Karpas-422 (cell line): Measurements from ENCODE around the gene PLEKHG4B. TPM values are rescaled to one million over a fixed set of nuclear protein-coding genes. Genes with fewer than 3 reads are reported as not detected.
A peak's percentile ranks its signal among the peaks of the same experiment; 100 is the strongest.
"Not testable (repeated sequence)": the region's sequence is repeated elsewhere in the genome, so short reads cannot be mapped to it uniquely, and the experiment has no call there.

Experiments
- DNase-seq: peaks from one replicate; pipeline ENCODE4 v3.0.0-alpha.2; 2015
- H2AFZ ChIP-seq: fragments of 200-600 bp; sonication (generic); 2 replicates; pipeline ENCODE4 v1.6.1; 2014; ENCODE audit warnings: antibody characterized with exemption, low read length, mixed read lengths
- H3K27ac ChIP-seq: fragments of 200-600 bp; sonication (generic); 2 replicates; pipeline ENCODE4 v1.5.1; 2014; ENCODE audit warnings: mild to moderate bottlenecking, low read length, moderate library complexity
- H3K27me3 ChIP-seq: fragments of 200-600 bp; sonication (generic); 2 replicates; pipeline ENCODE4 v1.6.1; 2014; ENCODE audit warnings: low read length, mixed read lengths
- H3K36me3 ChIP-seq: fragments of 200-600 bp; sonication (generic); 2 replicates; pipeline ENCODE4 v1.6.1; 2014; ENCODE audit warnings: low read length, mixed read lengths; ENCODE audit not compliant: insufficient read depth
- H3K4me1 ChIP-seq: fragments of 200-600 bp; sonication (generic); 2 replicates; pipeline ENCODE4 v1.6.1; 2014; ENCODE audit warnings: mild to moderate bottlenecking, low read length, mixed read lengths
- H3K4me2 ChIP-seq: fragments of 200-600 bp; sonication (generic); 2 replicates; pipeline ENCODE4 v1.6.1; 2014; ENCODE audit warnings: low read length, low read depth, mild to moderate bottlenecking; ENCODE audit not compliant: poor library complexity, severe bottlenecking
- H3K4me3 ChIP-seq: fragments of 200-600 bp; sonication (generic); 2 replicates; pipeline ENCODE4 v1.5.1; 2014; ENCODE audit warnings: mild to moderate bottlenecking, antibody characterized with exemption, low read length, mixed read lengths
- H3K79me2 ChIP-seq: fragments of 200-600 bp; sonication (generic); 2 replicates; pipeline ENCODE4 v1.6.1; 2014; ENCODE audit warnings: mild to moderate bottlenecking, low read length, mixed read lengths
- H3K9ac ChIP-seq: fragments of 200-600 bp; sonication (generic); 2 replicates; pipeline ENCODE4 v1.6.0; 2014; ENCODE audit warnings: low read length
- H3K9me2 ChIP-seq: fragments of 200-600 bp; sonication (generic), shearing (Covaris generic); replicated peaks from 2 replicates; pipeline ENCODE4 v1.6.0; 2014; ENCODE audit warnings: mild to moderate bottlenecking, low read length, moderate library complexity; ENCODE audit not compliant: insufficient read depth
- H3K9me3 ChIP-seq: fragments of 300-700, 200-600 bp; sonication (generic); 2 replicates; pipeline ENCODE4 v1.6.1; 2014; ENCODE audit warnings: low read length, mixed read lengths
- H4K20me1 ChIP-seq: fragments of 200-600 bp; sonication (generic); 2 replicates; pipeline ENCODE4 v1.6.1; 2014; ENCODE audit warnings: mild to moderate bottlenecking, antibody characterized with exemption, low read length, low read depth; ENCODE audit not compliant: insufficient read depth
- total RNA-seq: library from RNA; depleted of rRNA; stranded (reverse); fragments of >200 nt; shearing (Covaris generic); gene quantifications from 2 replicates; pipeline ENCODE4 v1.2.3, GENCODE V29; 2014; ENCODE audit warnings: low replicate concordance

Gene PLEKHG4B
- total RNA-seq, 1 experiment from 2014 or later: not detected

DNA sequence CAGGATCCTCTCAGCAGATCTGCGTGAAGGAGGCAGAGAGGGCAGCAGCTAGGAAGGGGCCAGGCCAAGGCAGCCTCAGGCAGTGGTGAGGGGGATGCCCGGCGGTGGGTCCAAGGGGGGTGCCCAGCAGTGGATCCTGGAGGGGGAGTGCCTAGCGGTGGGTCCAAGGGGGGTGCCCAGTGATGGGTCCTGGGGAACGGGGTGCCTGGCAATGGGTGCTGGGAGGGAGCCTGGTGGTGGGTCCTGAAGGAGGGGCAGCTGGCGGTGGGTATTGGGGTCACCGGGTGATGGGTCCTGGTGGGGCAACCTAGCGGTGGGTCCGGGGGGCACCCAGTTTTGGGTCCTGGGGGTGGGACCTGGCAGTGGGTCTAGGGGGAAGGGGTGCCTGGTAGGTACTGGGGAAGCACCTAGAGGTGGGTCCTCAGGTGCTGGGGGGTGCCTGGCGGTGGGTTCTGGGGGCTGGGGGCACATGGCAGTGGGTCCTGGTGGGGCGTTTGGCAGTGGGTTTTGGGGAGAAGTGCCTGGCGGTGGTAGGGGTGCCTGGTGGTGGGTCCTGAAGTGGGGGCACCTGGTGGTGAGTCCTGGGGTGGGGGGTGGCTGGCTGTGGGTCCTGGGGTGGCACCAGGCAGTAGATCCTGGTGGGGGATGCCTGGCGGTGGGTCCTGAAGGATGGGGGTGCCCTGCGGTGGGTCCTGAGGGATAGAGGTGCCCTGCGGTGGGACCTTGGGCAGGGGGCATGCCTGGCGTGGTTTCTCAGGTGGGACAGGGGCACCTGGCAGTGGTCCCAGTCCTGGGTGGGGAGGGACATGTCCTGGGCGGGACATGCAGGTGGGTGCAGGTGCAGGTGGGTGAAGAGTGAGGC, 101.2 kb downstream of the PLEKHG4B start:
- Histone ChIP-seq H2AFZ (no peak overlapping the region), H3K9me2 (no peaks in the 10 kb centered on the region), H3K9ac (no peak overlapping the region), H3K4me2 (no peak overlapping the region), H3K36me3 (no peaks in the 10 kb centered on the region), H3K9me3 (no peaks in the 10 kb centered on the region), H3K27me3 (no peaks in the 10 kb centered on the region), H3K27ac (no peak overlapping the region), H3K4me3 (no peak overlapping the region), H3K79me2 (no peaks in the 10 kb centered on the region), H4K20me1 (peaks cover 2% of the 10 kb centered on the region; the same call in 1 of the 2 replicates), H3K4me1 (peaks cover 23% of the 10 kb centered on the region)
- DNase-seq: no peak

DNA sequence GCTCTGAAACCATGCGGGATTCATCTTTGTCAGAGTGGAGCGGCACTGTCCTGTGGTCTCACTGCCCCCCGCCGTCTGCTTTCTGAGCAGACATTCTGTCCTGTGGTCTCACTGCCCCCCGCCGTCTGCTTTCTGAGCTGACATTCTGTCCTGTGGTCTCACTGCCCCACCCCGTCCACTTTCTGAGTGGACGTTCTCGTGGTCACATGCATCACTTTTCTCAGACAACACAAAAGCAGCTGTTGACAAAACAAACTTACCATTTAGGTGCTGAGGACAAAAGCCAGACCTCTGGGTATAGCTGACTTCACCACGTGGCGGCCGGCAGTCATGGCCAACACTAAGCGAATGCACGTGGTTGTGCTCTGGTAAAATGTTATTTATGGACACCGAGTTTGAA, 102.1 kb downstream of the PLEKHG4B start:
- H3K4me3 ChIP-seq: no peak overlapping the region

DNA sequence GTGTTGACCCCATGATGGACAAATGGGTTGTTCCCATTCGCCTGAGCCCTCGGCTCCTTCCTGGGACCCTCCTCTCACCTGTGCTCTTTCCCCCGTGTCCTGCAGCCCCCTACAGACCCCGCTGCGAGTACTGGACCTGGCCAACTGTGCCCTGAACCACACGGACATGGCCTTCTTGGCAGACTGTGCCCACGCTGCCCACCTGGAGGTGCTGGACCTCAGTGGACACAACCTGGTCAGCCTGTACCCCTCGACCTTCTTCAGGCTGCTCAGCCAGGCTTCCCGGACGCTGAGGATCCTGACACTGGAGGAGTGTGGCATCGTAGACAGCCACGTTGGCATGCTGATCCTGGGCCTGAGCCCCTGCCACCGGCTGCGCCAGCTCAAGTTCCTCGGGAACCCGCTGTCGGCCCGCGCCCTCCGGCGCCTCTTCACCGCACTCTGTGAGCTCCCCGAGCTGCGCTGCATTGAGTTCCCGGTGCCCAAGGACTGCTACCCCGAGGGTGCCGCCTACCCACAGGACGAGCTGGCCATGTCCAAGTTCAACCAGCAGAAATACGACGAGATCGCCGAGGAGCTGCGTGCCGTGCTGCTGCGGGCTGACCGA, 102.7 kb downstream of the PLEKHG4B start:
- no peaks in the 10 kb centered on the region for H3K36me3 ChIP-seq
- no peaks in the 10 kb centered on the region for H3K79me2 ChIP-seq
- no peak overlapping the region for H3K9ac ChIP-seq
- H4K20me1 ChIP-seq: 0 out of 2 replicates have a peak, but pooled peaks cover 6% of the 10 kb centered on the region
- no peak overlapping the region for H2AFZ ChIP-seq
- H3K9me3 ChIP-seq: no peaks in the 10 kb centered on the region
- DNase-seq: no peak
- no peaks in the 10 kb centered on the region for H3K27me3 ChIP-seq
- no peak overlapping the region for H3K4me3 ChIP-seq
- H3K9me2 ChIP-seq: no peaks in the 10 kb centered on the region
- H3K4me2 ChIP-seq: no peak overlapping the region
- no peak overlapping the region for H3K27ac ChIP-seq
- peaks cover 16% of the 10 kb centered on the region for H3K4me1 ChIP-seq

More for the DNA sequence above, 102.1 kb downstream of the PLEKHG4B start:
- DNase-seq: no peak
- Histone ChIP-seq H3K36me3 (no peaks in the 10 kb centered on the region), H3K79me2 (no peaks in the 10 kb centered on the region), H3K4me1 (peaks cover 16% of the 10 kb centered on the region), H3K9me3 (no peaks in the 10 kb centered on the region), H2AFZ (no peak overlapping the region), H4K20me1 (0 out of 2 replicates have a peak, but pooled peaks cover 6% of the 10 kb centered on the region), H3K27me3 (no peaks in the 10 kb centered on the region), H3K27ac (no peak overlapping the region), H3K4me2 (no peak overlapping the region), H3K9me2 (no peaks in the 10 kb centered on the region), H3K9ac (no peak overlapping the region)

DNA sequence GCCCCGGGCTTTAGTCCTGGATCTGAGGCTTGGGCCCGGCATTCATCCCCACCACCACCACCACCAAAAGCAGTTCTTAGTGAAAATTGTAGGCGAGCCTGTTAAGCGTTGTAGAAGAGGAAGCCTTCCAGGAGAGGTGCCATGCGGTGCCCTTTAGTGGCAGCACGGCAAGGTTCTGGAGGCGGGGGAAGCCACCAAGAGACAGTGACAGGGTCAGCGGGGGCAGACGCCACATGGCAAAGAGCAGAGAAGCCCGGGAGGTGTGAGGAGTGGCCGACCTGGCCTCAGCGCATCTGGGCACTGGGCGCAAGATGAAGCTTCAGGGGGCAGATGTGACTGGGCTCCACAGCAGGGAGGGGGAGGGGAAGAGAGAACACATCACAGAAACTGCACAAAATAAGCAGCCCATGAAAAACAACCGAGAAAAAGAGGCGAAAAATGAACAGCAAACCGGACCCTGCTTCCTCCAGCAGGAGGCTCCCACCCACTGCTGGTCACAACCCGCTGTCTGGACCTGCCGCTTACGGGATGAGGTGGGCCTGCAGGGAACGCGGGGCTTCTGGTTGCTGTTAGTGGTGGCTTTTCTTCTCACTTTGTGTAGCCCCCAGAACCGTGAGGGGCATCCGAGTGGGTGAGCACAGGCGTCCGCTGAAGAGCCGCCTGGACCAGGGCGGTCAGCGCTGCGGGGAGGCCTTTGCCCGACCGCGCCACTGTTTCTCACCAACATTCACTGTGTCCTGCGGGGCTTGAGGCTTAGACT, 103.6 kb downstream of the PLEKHG4B start:
- no peak overlapping the region for H2AFZ ChIP-seq
- no peaks in the 10 kb centered on the region for H3K9me2 ChIP-seq
- no peaks in the 10 kb centered on the region for H3K27me3 ChIP-seq
- H3K79me2 ChIP-seq: no peaks in the 10 kb centered on the region; the same call in 1 of the 2 replicates
- no peak overlapping the region for H3K9ac ChIP-seq
- no peaks in the 10 kb centered on the region for H3K36me3 ChIP-seq
- H4K20me1 ChIP-seq: 0 out of 2 replicates have a peak, but pooled peaks cover 10% of the 10 kb centered on the region
- no peak overlapping the region for H3K4me2 ChIP-seq
- peak; percentile 43 for DNase-seq
- no peak overlapping the region for H3K27ac ChIP-seq
- H3K4me1 ChIP-seq: peaks cover 12% of the 10 kb centered on the region
- H3K9me3 ChIP-seq: no peaks in the 10 kb centered on the region
- no peak overlapping the region for H3K4me3 ChIP-seq

DNA sequence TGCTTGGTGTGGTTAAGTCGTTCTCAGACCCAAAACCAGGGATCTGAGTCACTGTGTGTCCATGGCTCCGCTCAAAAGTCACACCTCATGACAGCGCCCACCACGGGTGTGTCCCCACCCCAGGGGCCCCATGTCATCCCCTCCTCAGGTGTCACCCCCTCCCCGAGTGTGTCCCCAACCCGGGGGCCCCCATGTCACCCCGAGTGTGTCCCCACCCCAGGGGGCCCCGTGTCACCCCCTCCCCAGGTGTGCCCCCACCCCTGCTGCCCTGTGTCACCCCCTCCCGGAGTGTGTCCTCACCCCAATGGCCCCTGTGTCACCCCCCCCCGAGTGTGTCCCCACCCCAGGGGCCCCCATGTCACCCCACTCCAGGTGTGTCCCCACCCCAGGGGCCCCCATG, 104.4 kb downstream of the PLEKHG4B start:
- no peaks in the 10 kb centered on the region for H3K27me3 ChIP-seq
- no peak overlapping the region for H3K27ac ChIP-seq
- no peak overlapping the region for H3K4me2 ChIP-seq
- no peak for DNase-seq
- no peaks in the 10 kb centered on the region for H3K36me3 ChIP-seq
- H2AFZ ChIP-seq: no peak overlapping the region
- no peak overlapping the region for H3K9ac ChIP-seq
- no peaks in the 10 kb centered on the region for H3K9me3 ChIP-seq
- H3K79me2 ChIP-seq: no peaks in the 10 kb centered on the region; the same call in 1 of the 2 replicates
- no peaks in the 10 kb centered on the region for H3K9me2 ChIP-seq
- H3K4me3 ChIP-seq: no peak overlapping the region
- H3K4me1 ChIP-seq: peaks cover 12% of the 10 kb centered on the region
- H4K20me1 ChIP-seq: 0 out of 2 replicates have a peak, but pooled peaks cover 11% of the 10 kb centered on the region

DNA sequence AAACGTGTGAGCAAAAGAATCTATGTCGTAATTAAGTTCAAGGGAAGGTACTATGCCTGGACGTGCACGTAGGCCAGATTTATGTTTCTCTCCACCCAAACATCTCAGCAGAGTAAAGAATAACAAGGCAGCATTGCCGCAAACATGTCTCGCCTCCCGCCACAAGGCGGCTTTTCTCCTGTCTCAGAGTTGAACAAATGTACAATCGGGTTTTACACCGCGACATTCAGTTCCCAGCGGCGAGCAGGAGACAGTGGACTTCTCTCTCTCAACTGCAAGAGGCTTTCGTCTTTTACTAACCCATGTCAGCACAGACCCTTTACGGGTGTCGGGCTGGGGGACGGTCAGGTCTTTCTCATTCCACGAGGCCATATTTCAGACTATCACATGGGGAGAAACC, 105.1 kb downstream of the PLEKHG4B start:
- H3K4me3 ChIP-seq, H3K36me3 ChIP-seq, H3K4me2 ChIP-seq, H3K9me3 ChIP-seq, DNase-seq, H3K27ac ChIP-seq, H2AFZ ChIP-seq, H3K79me2 ChIP-seq, H3K9me2 ChIP-seq, H3K27me3 ChIP-seq, H3K9ac ChIP-seq: not testable (repeated sequence)
- peaks cover 16% of the 10 kb centered on the region for H3K4me1 ChIP-seq
- H4K20me1 ChIP-seq: peaks cover 11% of the 10 kb centered on the region; the same call in 1 of the 2 replicates

DNA sequence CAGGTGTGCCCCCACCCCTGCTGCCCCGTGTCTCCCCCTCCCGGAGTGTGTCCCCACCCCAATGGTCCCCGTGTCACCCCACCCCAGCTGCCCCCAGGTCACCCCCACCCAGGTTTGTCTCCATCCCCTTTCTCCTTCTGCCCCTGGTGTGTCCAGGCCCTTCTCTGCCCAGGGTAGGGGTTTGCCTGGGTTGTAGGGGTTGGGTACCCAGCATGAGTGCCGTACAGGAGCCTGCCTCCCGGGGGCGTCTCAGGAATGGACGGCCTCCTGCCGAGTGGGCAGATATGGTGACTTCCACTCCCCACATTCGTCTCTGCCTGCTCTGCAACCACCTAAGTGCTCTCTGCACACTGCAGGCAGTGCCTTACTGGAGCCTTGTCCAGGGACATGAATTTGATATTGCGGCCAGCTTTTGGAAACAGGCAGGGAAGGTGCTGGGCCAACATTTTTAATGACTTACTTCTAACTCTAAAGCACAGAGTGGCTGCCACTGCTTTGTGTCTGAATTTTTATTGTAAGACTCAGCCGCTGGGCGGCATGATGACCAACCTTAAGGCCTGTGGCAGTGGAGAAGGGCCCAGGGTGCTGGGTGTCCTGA, 106.0 kb downstream of the PLEKHG4B start:
- H3K36me3 ChIP-seq: no peaks in the 10 kb centered on the region

More for the DNA sequence above, 106.0 kb downstream of the PLEKHG4B start:
- Histone ChIP-seq H3K9me2 (no peaks in the 10 kb centered on the region), H3K4me3 (no peak overlapping the region), H3K9ac (no peak overlapping the region), H3K4me1 (peaks cover 23% of the 10 kb centered on the region), H3K79me2 (no peaks in the 10 kb centered on the region; the same call in 1 of the 2 replicates), H3K4me2 (no peak overlapping the region), H3K27ac (no peak overlapping the region), H3K9me3 (no peaks in the 10 kb centered on the region), H2AFZ (no peak overlapping the region), H3K27me3 (no peaks in the 10 kb centered on the region), H4K20me1 (peaks cover 14% of the 10 kb centered on the region; the same call in 1 of the 2 replicates)
- DNase-seq: no peak
